HG02970 (cell line): ENCODE data around the gene PVALB.
"Not testable (repeated sequence)": the region's sequence is repeated elsewhere in the genome, so short reads cannot be mapped to it uniquely, and the experiment has no call there.

ENCODE experiments used
- ATAC-seq: cut with Tn5 transposase; IDR thresholded peaks from one replicate; pipeline ENCODE4 v1.9.1; 2021; ENCODE audit warnings: mild to moderate bottlenecking, moderate library complexity, moderate number of reproducible peaks; ENCODE audit not compliant: unreplicated experiment, low FRiP score

PVALB gene

GRCh38 chr22:36759481-36760159, 57.2 kb downstream of the PVALB start:
- ATAC-seq: no peak

GRCh38 chr22:36758792-36759271, 58.0 kb downstream of the PVALB start:
- no peak for ATAC-seq

GRCh38 chr22:36757668-36758211, 59.1 kb downstream of the PVALB start:
- ATAC-seq: no peak

GRCh38 chr22:36756746-36757655, 59.8 kb downstream of the PVALB start:
- ATAC-seq: no peak

GRCh38 chr22:36756031-36756430, 60.8 kb downstream of the PVALB start:
- ATAC-seq: no peak

- no peak for ATAC-seq
These were observed 61.5 kb downstream of the PVALB start for GRCh38 chr22:36755316-36755715.

- ATAC-seq: not testable (repeated sequence)
These were observed 62.0 kb downstream of the PVALB start for GRCh38 chr22:36754881-36755280.

- no peak for ATAC-seq
These were observed 62.9 kb downstream of the PVALB start for GRCh38 chr22:36753916-36754315.

GRCh38 chr22:36753120-36753802, 63.6 kb downstream of the PVALB start:
- ATAC-seq: no peak
